C4-2B (cell line): Measurements from ENCODE around the gene AOC2.

Experiments
- H3K27ac ChIP-seq: fragments of 450-650 bp; 2 replicates; pipeline ENCODE4 v1.5.1; 2017
- CTCF ChIP-seq: fragments of 450-650 bp; conservative IDR thresholded peaks from 2 replicates; pipeline ENCODE4 v1.5.1; 2017; ENCODE audit warnings: mild to moderate bottlenecking
- ZFX ChIP-seq: fragments of 450-650 bp; IDR thresholded peaks from 2 replicates; pipeline ENCODE4 v1.6.1; 2017

Gene AOC2

GRCh38 chr17:42832934-42833766 lies 11.2 kb upstream of the AOC2 start, which contains the start of gene PSME3:
Gene PSME3, plus strand, starts transcription at chr17:42833397. Its CDS starts 235 bp downstream, at chr17:42833632.
- H3K27ac ChIP-seq, result peak within 1 kb of the TSS; percentile 91
- TF ChIP-seq CTCF (no peak), ZFX (peak; percentile 74)

- H3K27ac ChIP-seq, result peak overlapping the region; percentile 91
- TF ChIP-seq ZFX (no peak), CTCF (no peak)
Observed at GRCh38 chr17:42833767-42834422, 10.5 kb upstream of the AOC2 start.

GRCh38 chr17:42835732-42836131 lies 8.6 kb upstream of the AOC2 start:
- H3K27ac ChIP-seq, result no peak overlapping the region
- TF ChIP-seq ZFX (no peak), CTCF (no peak)

GRCh38 chr17:42841975-42842685 lies 2.2 kb upstream of the AOC2 start:
- no peak overlapping the region for H3K27ac ChIP-seq
- TF ChIP-seq ZFX, result no peak

- TF ChIP-seq ZFX, result no peak
- peak; percentile 94 for TF ChIP-seq CTCF
- no peak overlapping the region for H3K27ac ChIP-seq
Observed at GRCh38 chr17:42843358-42843934, 934 bp upstream of the AOC2 start.

GRCh38 chr17:42844761-42845555 lies 578 bp downstream of the AOC2 start:
- no peak for TF ChIP-seq ZFX
- TF ChIP-seq CTCF, result no peak
- no peak overlapping the region for H3K27ac ChIP-seq

- TF ChIP-seq CTCF, result no peak
- TF ChIP-seq ZFX, result no peak
Observed at GRCh38 chr17:42845556-42845917, 1.2 kb downstream of the AOC2 start.

More at GRCh38 chr17:42845556-42845917, 1.2 kb downstream of the AOC2 start:
- H3K27ac ChIP-seq, result no peak overlapping the region
